ENCODE results near the gene SH3RF1.

Gene SH3RF1

DNA sequence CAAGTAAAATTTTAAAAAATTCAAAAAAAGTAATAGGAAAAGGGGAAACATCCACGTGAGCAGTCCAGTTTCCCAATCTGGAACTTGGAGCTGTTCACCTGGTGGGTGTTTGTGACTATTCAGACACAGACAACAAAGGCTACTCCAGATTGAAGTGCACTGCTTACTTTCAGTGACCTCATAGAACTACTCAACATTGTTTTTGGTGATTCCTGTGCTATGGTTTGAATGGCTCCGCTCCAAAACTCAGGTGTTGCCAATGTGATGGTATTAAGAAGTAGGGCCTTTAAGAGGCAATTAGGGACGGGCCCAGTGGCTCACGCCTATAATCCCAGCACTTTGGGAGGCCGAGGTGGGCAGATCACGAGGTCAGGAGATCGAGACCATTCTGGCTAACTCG is 22.1 kb downstream of the SH3RF1 start:
- TF ChIP-seq, protein P1, sequence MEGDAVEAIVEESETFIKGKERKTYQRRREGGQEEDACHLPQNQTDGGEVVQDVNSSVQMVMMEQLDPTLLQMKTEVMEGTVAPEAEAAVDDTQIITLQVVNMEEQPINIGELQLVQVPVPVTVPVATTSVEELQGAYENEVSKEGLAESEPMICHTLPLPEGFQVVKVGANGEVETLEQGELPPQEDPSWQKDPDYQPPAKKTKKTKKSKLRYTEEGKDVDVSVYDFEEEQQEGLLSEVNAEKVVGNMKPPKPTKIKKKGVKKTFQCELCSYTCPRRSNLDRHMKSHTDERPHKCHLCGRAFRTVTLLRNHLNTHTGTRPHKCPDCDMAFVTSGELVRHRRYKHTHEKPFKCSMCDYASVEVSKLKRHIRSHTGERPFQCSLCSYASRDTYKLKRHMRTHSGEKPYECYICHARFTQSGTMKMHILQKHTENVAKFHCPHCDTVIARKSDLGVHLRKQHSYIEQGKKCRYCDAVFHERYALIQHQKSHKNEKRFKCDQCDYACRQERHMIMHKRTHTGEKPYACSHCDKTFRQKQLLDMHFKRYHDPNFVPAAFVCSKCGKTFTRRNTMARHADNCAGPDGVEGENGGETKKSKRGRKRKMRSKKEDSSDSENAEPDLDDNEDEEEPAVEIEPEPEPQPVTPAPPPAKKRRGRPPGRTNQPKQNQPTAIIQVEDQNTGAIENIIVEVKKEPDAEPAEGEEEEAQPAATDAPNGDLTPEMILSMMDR (IDR thresholded peaks at IDR 0.05; ENCODE audit: control insufficient read depth, insufficient read depth, low read depth, low read length, missing control alignments): no peak
- DNase-seq (ENCODE audit: low read depth): no peak
- H3K4me3 ChIP-seq (ENCODE audit: control insufficient read depth, low read depth, low read length): no peak overlapping the region

DNA sequence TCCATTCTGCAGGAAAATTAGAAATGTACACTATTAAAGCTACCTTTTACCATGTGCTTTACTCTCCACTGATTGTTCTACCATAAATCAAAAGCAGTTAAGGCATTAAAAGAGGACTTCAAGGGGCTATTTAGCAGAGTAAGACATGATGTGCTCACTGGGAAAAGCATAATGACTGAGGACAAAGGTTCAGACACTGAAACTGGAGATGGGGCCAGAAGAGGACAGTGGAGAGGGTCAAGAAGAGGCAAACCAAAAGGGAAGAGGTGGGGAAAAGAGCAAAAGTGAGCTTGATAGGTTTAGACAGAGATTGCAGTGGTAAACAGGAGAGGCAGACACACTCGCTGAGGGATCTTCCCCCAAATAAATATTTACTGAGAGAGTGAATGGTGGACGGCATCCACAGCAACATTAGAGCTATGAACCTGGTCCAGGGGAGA is 23.8 kb downstream of the SH3RF1 start:
- no peak overlapping the region for H3K4me3 ChIP-seq (ENCODE audit: control insufficient read depth, low read depth, low read length)
- no peak for DNase-seq (ENCODE audit: low read depth)
- TF ChIP-seq, protein P1 (IDR thresholded peaks at IDR 0.05; ENCODE audit: control insufficient read depth, insufficient read depth, low read depth, low read length, missing control alignments): no peak

DNA sequence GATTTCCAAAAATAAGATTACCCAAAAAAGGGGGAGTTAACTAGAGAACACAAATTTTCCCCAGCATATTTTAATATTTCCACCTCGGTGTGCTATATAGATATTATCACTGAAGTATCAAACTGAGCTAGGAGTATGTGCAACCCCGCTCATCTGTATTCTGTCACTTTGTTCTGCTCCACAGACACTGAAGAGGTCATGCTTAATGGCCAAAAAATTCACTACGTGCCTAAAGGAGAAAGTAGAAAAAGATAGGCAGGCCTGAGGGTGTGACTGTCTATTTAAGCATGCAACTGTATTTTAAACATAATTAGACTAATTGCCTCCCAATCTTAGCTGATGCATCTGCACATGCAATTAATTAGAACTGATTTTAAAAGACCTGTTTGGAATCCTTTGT is 24.5 kb downstream of the SH3RF1 start:
- DNase-seq (ENCODE audit: low read depth): no peak
- no peak overlapping the region for H3K4me3 ChIP-seq (ENCODE audit: control insufficient read depth, low read depth, low read length)
- TF ChIP-seq, protein P1 (IDR thresholded peaks at IDR 0.05; ENCODE audit: control insufficient read depth, insufficient read depth, low read depth, low read length, missing control alignments): no peak

DNA sequence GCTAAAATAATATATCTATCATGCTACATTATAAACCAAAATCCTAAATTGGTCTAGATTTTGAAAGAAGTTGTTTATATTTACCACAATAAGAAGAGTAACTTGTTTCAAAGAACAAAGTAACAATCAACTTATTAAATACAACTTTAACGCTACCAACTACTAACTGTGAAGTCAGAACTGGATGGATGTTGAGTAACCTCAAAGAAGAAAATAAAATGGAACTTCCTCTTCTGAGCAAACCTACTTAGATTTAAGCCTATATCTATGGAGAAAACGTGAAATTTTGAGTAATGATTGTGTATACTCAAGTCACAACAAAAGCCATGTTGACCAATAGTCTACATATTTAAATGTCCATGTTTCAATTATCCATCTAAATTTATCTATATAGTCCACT is 25.7 kb downstream of the SH3RF1 start:
- TF ChIP-seq, protein P1 (IDR thresholded peaks at IDR 0.05; ENCODE audit: control insufficient read depth, insufficient read depth, low read depth, low read length, missing control alignments): no peak
- no peak overlapping the region for H3K4me3 ChIP-seq (ENCODE audit: control insufficient read depth, low read depth, low read length)
- DNase-seq (ENCODE audit: low read depth): no peak

DNA sequence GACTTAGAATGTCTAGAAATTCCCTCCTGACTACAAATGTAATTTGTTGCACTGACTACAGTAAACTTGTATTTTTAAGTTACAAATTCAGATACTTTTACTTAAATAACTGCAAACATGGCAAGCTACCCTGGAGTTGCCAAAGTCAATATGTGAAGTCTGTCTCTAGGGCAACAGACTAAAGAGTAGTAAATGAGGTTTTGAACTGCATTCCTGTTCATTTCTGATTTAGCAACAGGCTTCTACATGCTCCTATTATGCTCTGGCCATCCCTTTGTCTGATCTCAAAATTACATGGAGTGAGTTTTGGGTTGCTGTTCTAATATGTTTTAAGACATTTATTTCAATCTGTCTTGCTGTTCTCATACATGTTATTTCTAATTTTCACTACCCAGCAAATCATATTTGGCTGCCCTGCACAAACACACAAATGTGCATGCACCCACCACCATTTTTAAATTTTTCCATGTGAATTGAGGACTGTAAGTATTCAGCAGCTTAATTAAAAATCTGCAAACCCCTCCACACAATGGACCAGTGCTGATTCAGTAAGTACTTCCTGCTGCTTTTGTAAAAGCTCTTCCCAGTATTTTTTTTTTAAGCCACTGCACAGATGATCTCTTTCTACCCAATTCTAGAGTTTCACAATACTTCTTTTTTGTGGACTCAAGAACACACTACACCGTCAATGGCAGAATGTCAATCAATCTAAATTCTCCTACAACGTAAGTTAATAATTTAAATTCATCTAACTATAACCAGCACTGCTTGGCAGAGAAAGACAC is 26.7 kb downstream of the SH3RF1 start:
- peak; percentile 48 for DNase-seq (ENCODE audit: low read depth)
- TF ChIP-seq, protein P1 (IDR thresholded peaks at IDR 0.05; ENCODE audit: control insufficient read depth, insufficient read depth, low read depth, low read length, missing control alignments): no peak
- no peak overlapping the region for H3K4me3 ChIP-seq (ENCODE audit: control insufficient read depth, low read depth, low read length)

DNA sequence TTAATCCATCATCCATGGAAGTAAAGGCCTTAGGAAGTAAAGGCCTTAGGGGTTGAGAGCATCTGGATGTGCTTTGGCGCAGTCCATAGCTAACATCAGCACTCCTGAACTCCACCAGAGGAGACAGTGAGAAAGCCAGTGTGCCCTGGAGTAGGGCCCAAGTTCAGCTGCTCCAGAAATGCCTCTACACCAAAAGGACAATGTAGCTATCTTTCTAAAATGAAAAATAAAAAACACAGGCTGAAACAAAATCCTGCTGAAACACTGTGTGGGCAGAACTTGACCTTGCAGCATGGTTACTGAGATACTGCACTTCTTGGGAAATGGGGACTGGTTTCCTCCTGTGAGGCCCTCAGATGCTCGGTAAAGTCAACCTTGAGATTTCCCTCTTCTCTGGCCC is 29.3 kb downstream of the SH3RF1 start:
- TF ChIP-seq, protein P1 (IDR thresholded peaks at IDR 0.05; ENCODE audit: control insufficient read depth, insufficient read depth, low read depth, low read length, missing control alignments): no peak
- DNase-seq (ENCODE audit: low read depth): no peak
- H3K4me3 ChIP-seq (ENCODE audit: control insufficient read depth, low read depth, low read length): no peak overlapping the region

Measured in AG09309 (cell line).